WTC11 (cell line): ENCODE data around the gene TP53BP1. TPM values are rescaled to one million over a fixed set of nuclear protein-coding genes. Genes with fewer than 3 reads are reported as not detected.

Experiments used
- ATAC-seq: fragments of 200-7000 bp; cut with Tn5 transposase; 2 replicates; pipeline ENCODE4 v1.10.0; 2021; ENCODE audit warnings: mild to moderate bottlenecking, moderate library complexity
- CTCF ChIA-PET: fragments of 300-600 bp; sonication (Branson Sonifier 250); formaldehyde crosslinking; loops from one replicate; lab custom pipeline; 2021; ENCODE audit warnings: antibody characterized with exemption; lab: Charles Lee
- POLR2A ChIA-PET: fragments of 350-600 bp; sonication (Branson Sonifier 250); formaldehyde crosslinking; loops from one replicate; lab custom pipeline; 2021; ENCODE audit warnings: antibody characterized with exemption; lab: Charles Lee
- DNase-seq: peaks from one replicate; pipeline ENCODE4 v3.0.0; 2021; ENCODE audit warnings: low spot score
- H3K27ac Mint-ChIP-seq: 2 replicates; pipeline ENCODE4 v1.8.0; 2021; ENCODE audit warnings: mixed read lengths
- H3K27me3 Mint-ChIP-seq: 2 replicates; pipeline ENCODE4 v1.8.0; 2021; ENCODE audit warnings: low read depth, mild to moderate bottlenecking, moderate library complexity, mixed read lengths
- H3K36me3 Mint-ChIP-seq: 2 replicates; pipeline ENCODE4 v1.8.0; 2021; ENCODE audit warnings: mixed read lengths
- H3K4me1 Mint-ChIP-seq: 2 replicates; pipeline ENCODE4 v1.8.0; 2022; ENCODE audit warnings: mixed read lengths
- H3K4me3 Mint-ChIP-seq: 2 replicates; pipeline ENCODE4 v1.8.0; 2021; ENCODE audit warnings: mild to moderate bottlenecking, moderate library complexity, mixed read lengths
- H3K9me3 Mint-ChIP-seq: 2 replicates; pipeline ENCODE4 v1.8.0; 2021; ENCODE audit warnings: mixed read lengths
- CBFB ChIP-seq: sonication (generic); formaldehyde crosslinking; IDR thresholded peaks from 2 replicates; pipeline ENCODE4 v1.8.1; 2022; ENCODE audit warnings: mild to moderate bottlenecking, low read depth, missing genetic modification reagents
- CTCF ChIP-seq: fragments of 200-600 bp; IDR thresholded peaks from 2 replicates; pipeline ENCODE4 v1.8.0; 2022; ENCODE audit warnings: antibody characterized with exemption
- E2F4 ChIP-seq: sonication (generic); formaldehyde crosslinking; IDR thresholded peaks from 2 replicates; pipeline ENCODE4 v1.8.1; 2022; ENCODE audit warnings: low read depth, mild to moderate bottlenecking, moderate library complexity, missing genetic modification reagents, borderline replicate concordance
- ERG ChIP-seq: fragments of 250-450 bp; sonication (Bioruptor Pico); IDR thresholded peaks from 2 replicates; pipeline ENCODE4 v1.8.0; 2021; ENCODE audit warnings: mild to moderate bottlenecking
- ETV6 ChIP-seq: sonication (generic); formaldehyde crosslinking; IDR thresholded peaks from 2 replicates; pipeline ENCODE4 v1.8.1; 2022; ENCODE audit warnings: mild to moderate bottlenecking, missing genetic modification reagents
- FOXK1 ChIP-seq: sonication (generic); formaldehyde crosslinking; IDR thresholded peaks from 2 replicates; pipeline ENCODE4 v1.8.0; 2022; ENCODE audit warnings: mild to moderate bottlenecking, moderate library complexity, missing genetic modification reagents
- HMGXB4 ChIP-seq: sonication (generic); formaldehyde crosslinking; IDR thresholded peaks from 2 replicates; pipeline ENCODE4 v1.8.1; 2023; ENCODE audit warnings: mild to moderate bottlenecking, moderate library complexity, missing genetic modification reagents
- IRF1 ChIP-seq: sonication (generic); formaldehyde crosslinking; IDR thresholded peaks from 2 replicates; pipeline ENCODE4 v1.8.0; 2023; ENCODE audit warnings: missing genetic modification reagents
- IRF2 ChIP-seq: sonication (generic); formaldehyde crosslinking; IDR thresholded peaks from 2 replicates; pipeline ENCODE4 v1.8.0; 2022; ENCODE audit warnings: low read depth, missing genetic modification reagents, borderline replicate concordance
- JAZF1 ChIP-seq: fragments of 250-450 bp; sonication (Bioruptor Pico); IDR thresholded peaks from 2 replicates; pipeline ENCODE4 v1.9.0; 2021; ENCODE audit warnings: moderate library complexity, mild to moderate bottlenecking, inconsistent platforms
- KAT7 ChIP-seq: sonication (generic); formaldehyde crosslinking; IDR thresholded peaks from 2 replicates; pipeline ENCODE4 v1.8.1; 2023; ENCODE audit warnings: missing genetic modification reagents, mild to moderate bottlenecking, borderline replicate concordance
- MXD4 ChIP-seq: fragments of 250-450 bp; sonication (Bioruptor Pico); IDR thresholded peaks from 2 replicates; pipeline ENCODE4 v1.8.0; 2021; ENCODE audit warnings: mild to moderate bottlenecking, moderate library complexity, borderline replicate concordance
- NFYB ChIP-seq: sonication (generic); formaldehyde crosslinking; conservative IDR thresholded peaks from 2 replicates; pipeline ENCODE4 v1.8.0; 2022; ENCODE audit warnings: low read depth, missing genetic modification reagents
- NR2C2 ChIP-seq: sonication (generic); formaldehyde crosslinking; IDR thresholded peaks from 2 replicates; pipeline ENCODE4 v1.8.0; 2022; ENCODE audit warnings: mild to moderate bottlenecking, missing genetic modification reagents
- SMAD3 ChIP-seq: sonication (generic); formaldehyde crosslinking; IDR thresholded peaks from 2 replicates; pipeline ENCODE4 v1.8.0; 2022; ENCODE audit warnings: missing genetic modification reagents, mild to moderate bottlenecking, borderline replicate concordance
- SMAD4 ChIP-seq: sonication (generic); formaldehyde crosslinking; IDR thresholded peaks from 2 replicates; pipeline ENCODE4 v1.8.0; 2022; ENCODE audit warnings: mild to moderate bottlenecking, missing genetic modification reagents
- SP1 ChIP-seq: sonication (generic); formaldehyde crosslinking; conservative IDR thresholded peaks from 2 replicates; pipeline ENCODE4 v1.8.1; 2022; ENCODE audit warnings: missing genetic modification reagents
- TP53 ChIP-seq: sonication (generic); formaldehyde crosslinking; IDR thresholded peaks from 2 replicates; pipeline ENCODE4 v1.8.1; 2023; ENCODE audit warnings: mild to moderate bottlenecking, missing genetic modification reagents
- ZBTB21 ChIP-seq: sonication (generic); formaldehyde crosslinking; IDR thresholded peaks from 2 replicates; pipeline ENCODE4 v1.8.1; 2023; ENCODE audit warnings: mild to moderate bottlenecking, missing genetic modification reagents, borderline replicate concordance
- ZNF121 ChIP-seq: sonication (generic); formaldehyde crosslinking; IDR thresholded peaks from 2 replicates; pipeline ENCODE4 v1.8.0; 2023; ENCODE audit warnings: missing genetic modification reagents
- ZNF219 ChIP-seq: sonication (generic); formaldehyde crosslinking; IDR thresholded peaks from 2 replicates; pipeline ENCODE4 v1.8.0; 2023; ENCODE audit warnings: missing genetic modification reagents, mild to moderate bottlenecking, borderline replicate concordance
- ZNF423 ChIP-seq: fragments of 250-450 bp; sonication (Bioruptor Pico); IDR thresholded peaks from 2 replicates; pipeline ENCODE4 v2.1.2; 2022; ENCODE audit warnings: mild to moderate bottlenecking, moderate library complexity
- ZNF671 ChIP-seq: fragments of 250-450 bp; sonication (Bioruptor Pico); IDR thresholded peaks from 2 replicates; pipeline ENCODE4 v1.8.0; 2021; ENCODE audit warnings: mild to moderate bottlenecking
- total RNA-seq: library from RNA; stranded (reverse); gene quantifications from 3 replicates; pipeline ENCODE4 v1.2.3, GENCODE V29; 2021

TP53BP1 gene
- total RNA-seq, 1 experiment from 2014 or later, result 67.1 TPM

- no peaks in the 10 kb centered on the region for H3K9me3 Mint-ChIP-seq
- H3K36me3 Mint-ChIP-seq, result peaks cover 47% of the 10 kb centered on the region
- no peaks in the 10 kb centered on the region for H3K4me1 Mint-ChIP-seq
- H3K27ac Mint-ChIP-seq, result no peak overlapping the region
- ChIA-PET CTCF (no interaction called here), POLR2A (no interaction called here)
- H3K4me3 Mint-ChIP-seq, result no peak overlapping the region
- ATAC-seq (no peak), DNase-seq (no peak)
- TF ChIP-seq ETV6 (CRISPR knock-in tag), result no peak
- no peak for TF ChIP-seq E2F4 (CRISPR knock-in tag)
- TF ChIP-seq ZNF671 (CRISPR knock-in tag), result no peak
- no peaks in the 10 kb centered on the region for H3K27me3 Mint-ChIP-seq
Measured at GRCh38 chr15:43433661-43434303, 59.2 kb downstream of the TP53BP1 start.

- no peak for DNase-seq
- H3K27me3 Mint-ChIP-seq, result no peaks in the 10 kb centered on the region
- ChIA-PET POLR2A (no interaction called here), CTCF (no interaction called here)
- H3K9me3 Mint-ChIP-seq, result no peaks in the 10 kb centered on the region
- no peaks in the 10 kb centered on the region for H3K4me1 Mint-ChIP-seq
- H3K4me3 Mint-ChIP-seq, result no peak overlapping the region
- no peak for ATAC-seq
- TF ChIP-seq KAT7 (no peak), ZNF121 (CRISPR knock-in tag) (no peak)
- H3K36me3 Mint-ChIP-seq, result peaks cover 46% of the 10 kb centered on the region
- H3K27ac Mint-ChIP-seq, result no peak overlapping the region
Measured at GRCh38 chr15:43433165-43433564, 59.8 kb downstream of the TP53BP1 start.

GRCh38 chr15:43429687-43430086 lies 63.3 kb downstream of the TP53BP1 start:
- POLR2A ChIA-PET, result no interaction called here

GRCh38 chr15:43423793-43424192 lies 69.2 kb downstream of the TP53BP1 start:
- TF ChIP-seq KAT7, result no peak
- TF ChIP-seq NR2C2 (CRISPR knock-in tag), result no peak
- TF ChIP-seq CTCF, result no peak
- TF ChIP-seq IRF1, result no peak
- no peak for TF ChIP-seq SMAD3 (CRISPR knock-in tag)
- Mint-ChIP-seq H3K4me3 (no peak overlapping the region), H3K9me3 (no peaks in the 10 kb centered on the region), H3K4me1 (no peaks in the 10 kb centered on the region), H3K27me3 (no peaks in the 10 kb centered on the region; the same call in 1 of the 2 replicates), H3K27ac (peak overlapping the region; percentile 13; the same call in 1 of the 2 replicates), H3K36me3 (peaks cover 64% of the 10 kb centered on the region)
- POLR2A ChIA-PET, result no interaction called here
- CTCF ChIA-PET, result no interaction called here
- DNase-seq, result no peak
- ATAC-seq, result no peak

More at GRCh38 chr15:43429687-43430086, 63.3 kb downstream of the TP53BP1 start:
- Mint-ChIP-seq H3K27ac (no peak overlapping the region), H3K27me3 (no peaks in the 10 kb centered on the region), H3K9me3 (no peaks in the 10 kb centered on the region), H3K4me1 (no peaks in the 10 kb centered on the region), H3K4me3 (no peak overlapping the region), H3K36me3 (peaks cover 56% of the 10 kb centered on the region)
- CTCF ChIA-PET, result no interaction called here
- DNase-seq (no peak), ATAC-seq (no peak)
- no peak for TF ChIP-seq ZNF219 (CRISPR knock-in tag)
- no peak for TF ChIP-seq JAZF1 (CRISPR knock-in tag)
- TF ChIP-seq NFYB, result no peak
- no peak for TF ChIP-seq ZNF423 (CRISPR knock-in tag)
- no peak for TF ChIP-seq TP53 (CRISPR knock-in tag)
- no peak for TF ChIP-seq IRF2 (CRISPR knock-in tag)
- TF ChIP-seq SMAD4 (CRISPR knock-in tag), result no peak
- no peak for TF ChIP-seq ZNF121 (CRISPR knock-in tag)
- no peak for TF ChIP-seq NR2C2 (CRISPR knock-in tag)
- no peak for TF ChIP-seq CBFB (CRISPR knock-in tag)
- TF ChIP-seq MXD4 (CRISPR knock-in tag), result no peak
- TF ChIP-seq SP1 (CRISPR knock-in tag), result no peak
- no peak for TF ChIP-seq ERG (CRISPR knock-in tag)
- TF ChIP-seq FOXK1 (CRISPR knock-in tag), result no peak
- TF ChIP-seq ZBTB21 (CRISPR knock-in tag), result no peak
- no peak for TF ChIP-seq HMGXB4 (CRISPR knock-in tag)
